ENCODE measurements around the gene REEP6.

GRCh38 chr19:1524287-1524971, 33.4 kb downstream of the REEP6 start:
- TF ChIP-seq POLR2AphosphoS5 (IDR thresholded peaks at IDR 0.05; ENCODE audit: low read depth, low read length) (no peak), SIN3A (IDR thresholded peaks at IDR 0.05; ENCODE audit: borderline replicate concordance, insufficient read depth, low read length) (no peak), REST (IDR thresholded peaks at IDR 0.05; ENCODE audit: insufficient read depth in 1 of 2, low read depth in 2 of 2, low read length in 2 of 2) (no peak)
